Measurements from ENCODE around the gene ACTR10. TPM values are rescaled to one million over a fixed set of nuclear protein-coding genes. Genes with fewer than 3 reads are reported as not detected.

The ACTR10 gene
- total and polyA plus RNA-seq, 2 of the 8 experiments (the other 6 are each of a cell fraction or from before 2014, with no cell fraction given): 15.4 to 34.6 TPM

DNA sequence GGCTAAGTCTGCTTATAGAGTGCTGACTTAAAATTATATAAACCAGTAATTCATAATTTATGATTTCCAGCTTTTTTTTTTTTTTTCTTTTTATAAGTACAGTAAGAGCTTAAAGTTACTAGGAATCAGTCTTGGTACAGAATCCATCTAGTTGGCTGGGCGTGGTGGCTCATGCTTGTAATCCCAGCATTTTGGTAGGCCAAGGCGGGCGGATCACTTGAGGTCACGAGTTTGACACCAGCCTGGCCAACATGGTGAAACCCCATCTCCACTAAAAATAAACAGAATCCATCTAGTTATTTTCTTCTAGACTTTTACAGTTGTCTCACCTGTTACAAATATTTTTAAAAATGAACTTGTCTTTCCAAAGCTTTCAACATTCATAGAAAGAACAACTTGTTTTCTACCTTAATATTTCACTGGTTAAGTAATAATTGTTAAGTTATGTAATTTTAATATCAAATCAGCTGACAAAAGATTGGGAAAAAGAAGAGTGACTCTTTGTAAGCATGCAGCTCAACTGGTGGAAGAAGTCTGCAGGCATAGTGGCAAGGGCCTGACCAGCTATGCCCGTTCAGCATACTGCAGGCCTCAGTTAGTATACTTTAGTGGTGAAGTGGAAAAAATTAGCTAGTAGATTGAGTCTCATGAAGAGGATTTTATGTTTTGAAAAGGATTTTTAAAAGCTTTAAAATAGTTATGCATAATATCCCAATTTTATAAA lies 27.3 kb downstream of the ACTR10 start:
- no peak overlapping the region for H3K27ac ChIP-seq (ENCODE audit: low read depth, low read length)
- POLR2A ChIA-PET (ENCODE audit: partially characterized antibody): interaction anchor here (0.6 to 2.3 kb wide), 5 partner anchors 8 to 22 kb away, joined by 3 to 9 read pairs (median 4); partner anchors contain the start of gene PSMA3
- H3K27me3 ChIP-seq (replicated peaks in 1 of 4; ENCODE audit: control insufficient read depth in 3 of 4, extremely low read depth in 1 of 4, insufficient read depth in 3 of 4, low read length in 3 of 4): no peaks in the 10 kb centered on the region
- H3K4me2 ChIP-seq (ENCODE audit: insufficient read depth in 1 of 2, low read depth in 2 of 2, low read length in 2 of 2): no peak overlapping the region
- peaks cover 0 to 8% (median 0%) of the 10 kb centered on the region in 4 experiments; a peak in 2 of 8 replicates for H3K36me3 ChIP-seq (ENCODE audit: control insufficient read depth in 2 of 4, insufficient read depth in 4 of 4, low read length in 3 of 4)
- no peak overlapping the region for H4K5ac ChIP-seq (ENCODE audit: insufficient read length, low read depth, low read length)
- no peak overlapping the region for H2BK5ac ChIP-seq (ENCODE audit: low read depth, low read length)
- no peak overlapping the region for H3K4me3 ChIP-seq (ENCODE audit: extremely low read depth in 1 of 4, insufficient read depth in 2 of 4, low read depth in 3 of 4, low read length in 4 of 4)
- H4K8ac ChIP-seq (ENCODE audit: extremely low read depth, insufficient read depth, low read length): no peak overlapping the region
- no peak overlapping the region for H3K18ac ChIP-seq (ENCODE audit: extremely low read depth, low read length)
- no peaks in the 10 kb centered on the region; a peak in 1 of 4 replicates for H3K9me3 ChIP-seq (ENCODE audit: insufficient read depth in 2 of 2, low read depth in 1 of 2, low read length in 1 of 2)
- no peak overlapping the region for H3K4ac ChIP-seq (replicated peaks; ENCODE audit: insufficient read length, low read depth, low read length)
- FAIRE-seq (no peak), DNase-seq (ENCODE audit: low read depth in 1 of 2, low spot score in 2 of 2) (no peak)
- no peak overlapping the region for H2AFZ ChIP-seq (ENCODE audit: low read length)
- no peak overlapping the region for H3K9ac ChIP-seq (replicated peaks in 1 of 4; ENCODE audit: extremely low read depth in 1 of 4, low read depth in 3 of 4, low read length in 3 of 4)
- CTCF ChIA-PET (ENCODE audit: partially characterized antibody): interaction anchor here (1.0 to 1.3 kb wide), 2 partner anchors 8 to 119 kb away, joined by 3 to 4 read pairs; no protein-coding TSS in a partner anchor
- no peaks in the 10 kb centered on the region for H3K4me1 ChIP-seq (replicated peaks in 1 of 4; ENCODE audit: control insufficient read depth in 3 of 4, insufficient read depth in 4 of 4, low read length in 3 of 4)
- H2AK5ac ChIP-seq (ENCODE audit: low read depth, low read length): no peak overlapping the region
- no peaks in the 10 kb centered on the region for H3K79me1 ChIP-seq (ENCODE audit: low read depth, low read length)
- no peak overlapping the region for H3K23ac ChIP-seq (ENCODE audit: insufficient read length)
- H2BK15ac ChIP-seq (ENCODE audit: low read length): no peak overlapping the region
- H4K20me1 ChIP-seq (replicated peaks in 1 of 2; ENCODE audit: control insufficient read depth in 1 of 2, insufficient read depth in 2 of 2, low read length in 2 of 2): no peaks in the 10 kb centered on the region
- no peak overlapping the region for H3K56ac ChIP-seq (replicated peaks; ENCODE audit: insufficient read length, low read depth, low read length)
- H2BK12ac ChIP-seq (ENCODE audit: low read depth, low read length): no peak overlapping the region
- no peak overlapping the region for H4K91ac ChIP-seq (replicated peaks; ENCODE audit: insufficient read length, low read length)
- TF ChIP-seq RXRA (IDR thresholded peaks at IDR 0.05; ENCODE audit: insufficient read depth, low read depth, low read length): no peak
- no peak for TF ChIP-seq SUZ12 (IDR thresholded peaks at IDR 0.05; ENCODE audit: low read length)
- TF ChIP-seq, protein P1, sequence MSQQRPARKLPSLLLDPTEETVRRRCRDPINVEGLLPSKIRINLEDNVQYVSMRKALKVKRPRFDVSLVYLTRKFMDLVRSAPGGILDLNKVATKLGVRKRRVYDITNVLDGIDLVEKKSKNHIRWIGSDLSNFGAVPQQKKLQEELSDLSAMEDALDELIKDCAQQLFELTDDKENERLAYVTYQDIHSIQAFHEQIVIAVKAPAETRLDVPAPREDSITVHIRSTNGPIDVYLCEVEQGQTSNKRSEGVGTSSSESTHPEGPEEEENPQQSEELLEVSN (IDR thresholded peaks at IDR 0.05): no peak
- TF ChIP-seq, protein P2, sequence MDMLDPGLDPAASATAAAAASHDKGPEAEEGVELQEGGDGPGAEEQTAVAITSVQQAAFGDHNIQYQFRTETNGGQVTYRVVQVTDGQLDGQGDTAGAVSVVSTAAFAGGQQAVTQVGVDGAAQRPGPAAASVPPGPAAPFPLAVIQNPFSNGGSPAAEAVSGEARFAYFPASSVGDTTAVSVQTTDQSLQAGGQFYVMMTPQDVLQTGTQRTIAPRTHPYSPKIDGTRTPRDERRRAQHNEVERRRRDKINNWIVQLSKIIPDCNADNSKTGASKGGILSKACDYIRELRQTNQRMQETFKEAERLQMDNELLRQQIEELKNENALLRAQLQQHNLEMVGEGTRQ (IDR thresholded peaks at IDR 0.05; ENCODE audit: low read length): no peak
- TF ChIP-seq JUND (IDR thresholded peaks at IDR 0.05; ENCODE audit: low read length): no peak
- no peak for TF ChIP-seq CBX5 (IDR thresholded peaks at IDR 0.05; ENCODE audit: low read depth, low read length)
- no peak for TF ChIP-seq TEAD4 (IDR thresholded peaks at IDR 0.05; ENCODE audit: low read depth, low read length)
- TF ChIP-seq CEBPB (IDR thresholded peaks at IDR 0.05; ENCODE audit: low read depth, low read length): no peak
- TF ChIP-seq GTF2F1 (IDR thresholded peaks at IDR 0.05; ENCODE audit: borderline replicate concordance, low read depth, low read length): no peak
- 88% methylated on average over 5 of the region's 5 CpGs; no CpG with 5 or more reads in 1 of the 2 experiments for WGBS, 2 experiments (ENCODE audit: extremely low coverage in 1 of 2, insufficient coverage in 1 of 2, insufficient read length in 1 of 2, insufficient replicate concordance in 2 of 2, low coverage in 1 of 2, low lambda C conversion rate in 2 of 2, missing lambda C conversion rate in 1 of 2)
- H3K14ac ChIP-seq (ENCODE audit: insufficient read length): no peak overlapping the region
- no peaks in the 10 kb centered on the region for H3K79me2 ChIP-seq (ENCODE audit: control insufficient read depth in 1 of 2, insufficient read depth in 2 of 2, low read length in 2 of 2)
- no peak overlapping the region for H2BK120ac ChIP-seq (replicated peaks; ENCODE audit: low read depth, low read length)
- no peaks in the 10 kb centered on the region; the same call in 1 of the 2 replicates for H3K23me2 ChIP-seq (ENCODE audit: low read depth, low read length)
- no peak overlapping the region for H2BK20ac ChIP-seq (ENCODE audit: low read length)
